Esophagus squamous epithelium (tissue), 5 donors: ENCODE measurements around the gene ATXN1. TPM values are rescaled to one million over a fixed set of nuclear protein-coding genes. Genes with fewer than 3 reads are reported as not detected.
A peak's percentile ranks its signal among the peaks of the same experiment; 100 is the strongest.

Source experiments
- DNase-seq: peaks from one replicate; lab custom pipeline; 2025; lab: John Stamatoyannopoulos, UW
- H3K27ac ChIP-seq, 4 donors: fragments of 200-600 bp; sonication (generic); one replicate each; pipeline ENCODE4 v1.5.1; 2016 to 2019; ENCODE audit warnings: mild to moderate bottlenecking in 1 of 4
- H3K27me3 ChIP-seq, 4 donors: fragments of 200-600 bp; sonication (generic); 1 replicate in 3 of 4; 2 replicates in 1 of 4; pipeline versions ENCODE4 v1.5.1 to v1.6.0; 2017 to 2021; ENCODE audit warnings: antibody characterized with exemption in 1 of 4
- H3K36me3 ChIP-seq, 3 donors: fragments of 200-600 bp; sonication (generic); one replicate each; pipeline ENCODE4 v1.5.1; 2016 to 2019
- H3K4me1 ChIP-seq, 3 donors: fragments of 200-600 bp; sonication (generic); one replicate each; pipeline ENCODE4 v1.5.1; 2017 to 2019
- H3K4me3 ChIP-seq, 4 donors: fragments of 200-600 bp; sonication (generic); 1 replicate in 3 of 4; 2 replicates in 1 of 4; pipeline ENCODE4 v1.5.1; 2016 to 2019; ENCODE audit warnings: mild to moderate bottlenecking in 2 of 4, moderate library complexity in 1 of 4
- H3K9me3 ChIP-seq, 3 donors: fragments of 200-600 bp; sonication (generic); one replicate each; pipeline ENCODE4 v1.5.1; 2016 to 2019
- POLR2A ChIP-seq, 4 donors: fragments of 450-650 bp; IDR thresholded peaks; one replicate each; pipeline ENCODE4 v1.6.1; 2017; ENCODE audit warnings: antibody characterized with exemption in 4 of 4, mild to moderate bottlenecking in 4 of 4, moderate library complexity in 3 of 4
- WGBS, 2 donors: methylation state at CpG; one replicate each; pipeline ENCODE4 v1.1.5; 2018; 5-methylcytosine and 5-hydroxymethylcytosine counted together
- intact Hi-C: fragments of 100-400 bp; cut with DNase I; formaldehyde crosslinking; loops from one replicate; pipeline ENCODE4 v1.15.0; 2022
- total RNA-seq, 4 donors: library from RNA; depleted of rRNA; stranded (reverse); fragments of >200 nt; gene quantifications; one replicate each; pipeline ENCODE4 v1.1.0, GENCODE V29; 2016
- TF ChIP-seq, protein P1 (sequence below), 6 experiments: fragments of 450-650 bp in 4 of 6; fragments of 200-600 bp in 2 of 6; sonication (generic) in 2 of 6; IDR thresholded peaks; one replicate each; pipeline ENCODE4 v1.5.1; 2016 to 2019; ENCODE audit warnings: antibody characterized with exemption in 6 of 6, mild to moderate bottlenecking in 4 of 6, moderate library complexity in 4 of 6
- donor health status: DM: yes; HTN: yes; CAD: no.

ATXN1 gene
- total RNA-seq, 4 donors from 2014 or later = 17.5 to 50.5 (median 28.5) TPM

DNA sequence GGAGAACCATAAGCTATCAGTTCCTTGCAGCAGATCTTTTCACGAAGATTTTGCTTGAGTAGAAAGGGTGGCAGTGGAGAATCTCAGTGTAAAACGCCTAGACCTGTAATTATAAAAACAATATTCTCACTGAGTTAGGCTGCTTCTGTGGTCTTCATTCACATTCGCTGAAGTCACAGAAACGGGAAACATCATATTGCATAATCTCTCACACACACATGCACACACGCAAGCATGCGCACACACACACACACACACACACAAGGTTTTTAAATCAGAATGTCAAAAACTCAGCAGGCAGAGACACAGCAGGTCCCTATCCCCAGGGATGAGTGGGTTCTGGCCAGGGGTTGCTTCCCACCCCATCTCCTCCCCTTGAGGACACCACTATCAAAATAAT, 175.5 kb downstream of the ATXN1 start:
- no peak for DNase-seq
- intact Hi-C loops = no loop called here
- WGBS, 2 donors = 66 to 87% methylated on average over 6 of the region's 6 CpGs
- H3K36me3 ChIP-seq = peaks cover 0 to 36% (median 0%) of the 10 kb centered on the region in 3 donors
- no peak for TF ChIP-seq POLR2A (IDR thresholded peaks at IDR 0.05)
- TF ChIP-seq, protein P1, sequence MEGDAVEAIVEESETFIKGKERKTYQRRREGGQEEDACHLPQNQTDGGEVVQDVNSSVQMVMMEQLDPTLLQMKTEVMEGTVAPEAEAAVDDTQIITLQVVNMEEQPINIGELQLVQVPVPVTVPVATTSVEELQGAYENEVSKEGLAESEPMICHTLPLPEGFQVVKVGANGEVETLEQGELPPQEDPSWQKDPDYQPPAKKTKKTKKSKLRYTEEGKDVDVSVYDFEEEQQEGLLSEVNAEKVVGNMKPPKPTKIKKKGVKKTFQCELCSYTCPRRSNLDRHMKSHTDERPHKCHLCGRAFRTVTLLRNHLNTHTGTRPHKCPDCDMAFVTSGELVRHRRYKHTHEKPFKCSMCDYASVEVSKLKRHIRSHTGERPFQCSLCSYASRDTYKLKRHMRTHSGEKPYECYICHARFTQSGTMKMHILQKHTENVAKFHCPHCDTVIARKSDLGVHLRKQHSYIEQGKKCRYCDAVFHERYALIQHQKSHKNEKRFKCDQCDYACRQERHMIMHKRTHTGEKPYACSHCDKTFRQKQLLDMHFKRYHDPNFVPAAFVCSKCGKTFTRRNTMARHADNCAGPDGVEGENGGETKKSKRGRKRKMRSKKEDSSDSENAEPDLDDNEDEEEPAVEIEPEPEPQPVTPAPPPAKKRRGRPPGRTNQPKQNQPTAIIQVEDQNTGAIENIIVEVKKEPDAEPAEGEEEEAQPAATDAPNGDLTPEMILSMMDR (IDR thresholded peaks at IDR 0.05) = no peak
- no peaks in the 10 kb centered on the region for H3K9me3 ChIP-seq
- H3K27ac ChIP-seq = no peak overlapping the region
- H3K4me1 ChIP-seq = no peaks in the 10 kb centered on the region
- H3K4me3 ChIP-seq = no peak overlapping the region
- H3K27me3 ChIP-seq = no peaks in the 10 kb centered on the region

DNA sequence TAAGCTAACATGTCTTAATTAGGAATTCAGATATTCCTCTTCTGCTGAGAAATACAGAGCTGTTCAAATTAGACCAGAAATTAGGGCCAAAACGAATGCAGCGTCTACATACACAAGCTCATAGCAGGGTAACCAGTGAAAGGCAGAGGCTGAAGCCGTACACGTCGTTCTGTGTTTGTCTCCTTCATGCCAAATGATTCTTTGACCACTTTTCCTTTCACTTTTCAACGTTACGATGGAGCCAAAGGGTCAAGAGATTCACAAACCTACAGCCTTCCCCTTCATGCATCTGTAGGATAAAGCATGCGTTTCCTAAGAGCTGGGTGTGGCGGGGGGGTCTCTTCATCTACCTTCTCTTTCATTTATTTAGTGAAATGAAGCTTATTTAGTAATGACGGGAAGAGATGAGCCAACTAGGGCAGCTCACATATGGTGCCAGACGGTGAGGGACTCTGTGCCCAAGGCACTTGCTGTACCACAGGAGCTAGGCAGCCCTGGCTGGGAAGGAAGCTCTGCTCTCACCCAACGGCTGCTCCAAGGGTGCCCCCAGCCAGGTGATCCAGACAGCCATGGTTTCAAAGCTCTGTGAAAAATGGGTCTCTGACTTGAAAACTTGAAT, 178.0 kb downstream of the ATXN1 start:
- no peak for DNase-seq
- Histone ChIP-seq H3K27me3 (no peaks in the 10 kb centered on the region), H3K4me1 (no peaks in the 10 kb centered on the region), H3K4me3 (peak overlapping the region in 2 of 4 donors; percentile 9 to 24), H3K9me3 (no peaks in the 10 kb centered on the region), H3K36me3 (peaks cover 0 to 36% (median 0%) of the 10 kb centered on the region in 3 donors), H3K27ac (peak overlapping the region in 2 of 4 donors; percentile 13 to 26)
- TF ChIP-seq POLR2A (IDR thresholded peaks at IDR 0.05) = no peak
- TF ChIP-seq, protein P1 (IDR thresholded peaks at IDR 0.05) = no peak
- intact Hi-C loops = no loop called here
- 88 to 91% methylated on average over 9 to 11 of the region's 12 CpGs for WGBS, 2 donors

DNA sequence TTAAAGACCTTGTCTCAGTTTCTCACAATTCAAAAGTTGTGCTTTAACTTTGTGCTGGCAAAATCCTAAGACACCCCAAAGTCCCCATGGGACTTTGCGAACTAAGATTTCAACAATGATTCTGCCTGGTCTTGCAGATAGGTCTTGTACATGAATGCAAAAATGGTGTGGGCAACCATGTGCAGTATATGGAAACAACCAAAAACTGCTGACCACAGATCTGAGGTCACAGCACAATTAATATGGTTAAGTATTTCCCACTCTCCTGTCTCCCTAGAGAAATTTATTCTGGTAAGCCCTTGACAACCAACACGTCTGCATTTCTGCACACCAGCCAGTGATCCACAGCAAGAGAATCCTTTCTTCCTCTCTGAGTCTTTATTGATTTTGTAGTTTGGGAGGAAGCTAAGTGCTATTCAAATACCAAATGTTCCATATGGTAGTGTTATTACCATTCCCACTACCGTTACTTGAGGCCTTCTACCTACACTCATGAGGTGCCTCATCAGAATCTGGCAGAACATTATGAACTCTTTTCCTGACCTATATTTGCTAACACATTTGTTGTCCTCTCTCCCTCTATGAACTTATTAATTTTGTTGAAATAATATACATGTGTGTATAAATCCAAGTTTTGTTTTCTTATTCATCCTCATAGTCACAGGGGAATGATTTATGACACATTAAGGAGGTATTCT, 178.7 kb downstream of the ATXN1 start:
- WGBS, 2 donors = 91 to 97% methylated on average over 3 of the region's 3 CpGs
- intact Hi-C loops = no loop called here
- Histone ChIP-seq H3K27ac (peak overlapping the region in 2 of 4 donors; percentile 13 to 26), H3K9me3 (no peaks in the 10 kb centered on the region), H3K4me1 (no peaks in the 10 kb centered on the region), H3K27me3 (no peaks in the 10 kb centered on the region), H3K4me3 (peak overlapping the region in 2 of 4 donors; percentile 9 to 24), H3K36me3 (peaks cover 0 to 36% (median 0%) of the 10 kb centered on the region in 3 donors)
- DNase-seq = no peak
- TF ChIP-seq POLR2A (IDR thresholded peaks at IDR 0.05) = no peak
- TF ChIP-seq, protein P1 (IDR thresholded peaks at IDR 0.05) = no peak

DNA sequence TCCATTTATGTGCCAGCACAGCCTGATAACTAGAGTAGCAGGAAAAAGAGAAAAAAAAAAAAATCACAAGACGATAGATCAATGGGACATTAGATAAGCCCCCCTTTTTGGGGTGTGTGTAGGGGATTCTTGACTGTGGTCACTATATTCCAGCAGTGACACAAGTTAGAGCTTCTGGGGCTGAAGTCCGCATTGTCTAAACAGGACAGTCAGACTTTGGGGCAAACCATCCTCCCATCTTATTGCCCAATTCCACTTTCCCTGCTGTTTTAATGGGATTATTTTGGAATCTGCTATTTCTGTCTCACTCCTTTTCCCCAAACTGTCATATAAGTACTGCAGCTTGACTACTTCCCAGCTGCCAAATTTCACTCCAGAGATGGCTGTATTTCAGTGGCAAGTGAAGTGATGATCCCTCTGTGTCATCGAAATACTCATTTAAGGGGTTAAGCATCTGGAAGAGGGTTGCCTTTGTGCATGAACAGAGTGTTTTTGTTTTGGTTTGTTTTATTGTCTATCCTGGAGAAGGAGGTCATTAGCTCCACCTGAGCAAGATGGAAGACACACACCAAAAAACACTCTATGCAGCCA, 182.5 kb downstream of the ATXN1 start:
- DNase-seq = no peak

More for the DNA sequence above, 182.5 kb downstream of the ATXN1 start:
- 88 to 91% methylated on average over 3 of the region's 3 CpGs for WGBS, 2 donors
- intact Hi-C loops = no loop called here
- H3K9me3 ChIP-seq = no peaks in the 10 kb centered on the region
- no peak overlapping the region for H3K27ac ChIP-seq
- H3K27me3 ChIP-seq = no peaks in the 10 kb centered on the region
- no peak overlapping the region for H3K4me3 ChIP-seq
- TF ChIP-seq, protein P1 (IDR thresholded peaks at IDR 0.05) = no peak
- no peak for TF ChIP-seq POLR2A (IDR thresholded peaks at IDR 0.05)
- H3K36me3 ChIP-seq = peaks cover 0 to 17% (median 0%) of the 10 kb centered on the region in 3 donors
- H3K4me1 ChIP-seq = no peaks in the 10 kb centered on the region
